Endothelial cell (in vitro differentiated cells): Measurements from ENCODE around the gene RAB3IL1. TPM values are rescaled to one million over a fixed set of nuclear protein-coding genes. Genes with fewer than 3 reads are reported as not detected.

Experiments used
- DNase-seq: peaks from one replicate; pipeline ENCODE4 v3.0.0; 2021; ENCODE audit warnings: low spot score
- H3K27ac Mint-ChIP-seq: one replicate; pipeline ENCODE4 v1.8.0; 2021; ENCODE audit warnings: mixed read lengths, inconsistent platforms; ENCODE audit not compliant: unreplicated experiment
- H3K27me3 Mint-ChIP-seq: one replicate; pipeline ENCODE4 v1.8.0; 2021; ENCODE audit warnings: mild to moderate bottlenecking, moderate library complexity, mixed read lengths, inconsistent platforms; ENCODE audit not compliant: unreplicated experiment
- H3K36me3 Mint-ChIP-seq: one replicate; pipeline ENCODE4 v1.8.0; 2021; ENCODE audit warnings: mild to moderate bottlenecking, low read depth, mixed read lengths, inconsistent platforms; ENCODE audit not compliant: unreplicated experiment
- H3K4me1 Mint-ChIP-seq: one replicate; pipeline ENCODE4 v1.8.0; 2021; ENCODE audit warnings: mild to moderate bottlenecking, mixed read lengths, inconsistent platforms; ENCODE audit not compliant: unreplicated experiment
- H3K4me3 Mint-ChIP-seq: one replicate; pipeline ENCODE4 v1.8.0; 2021; ENCODE audit warnings: mild to moderate bottlenecking, mixed read lengths, inconsistent platforms; ENCODE audit not compliant: unreplicated experiment
- H3K9me3 Mint-ChIP-seq: one replicate; pipeline ENCODE4 v1.8.0; 2021; ENCODE audit warnings: mixed read lengths, inconsistent platforms; ENCODE audit not compliant: unreplicated experiment
- CTCF ChIP-seq: fragments of 200-600 bp; sonication (generic); IDR thresholded peaks from one replicate; pipeline ENCODE4 v1.5.0; 2021; ENCODE audit warnings: antibody characterized with exemption; ENCODE audit not compliant: unreplicated experiment
- total RNA-seq: library from RNA; stranded (reverse); fragmentation: NEBNext Ultra II Directional; extraction: Animal tissue kit (Norgen Biotek cat#: 25700); gene quantifications from one replicate; pipeline ENCODE4 v1.2.1, GENCODE V29; 2021; ENCODE audit not compliant: unreplicated experiment

RAB3IL1 gene
- total RNA-seq, 1 donor from 2014 or later = 8.9 TPM

GRCh38 chr11:61914471-61915171, 2.7 kb downstream of the RAB3IL1 start:
- no peaks in the 10 kb centered on the region for H3K36me3 Mint-ChIP-seq
- peaks cover 13% of the 10 kb centered on the region for H3K27me3 Mint-ChIP-seq
- DNase-seq = no peak
- H3K4me1 Mint-ChIP-seq = peaks cover 33% of the 10 kb centered on the region
- no peak overlapping the region for H3K27ac Mint-ChIP-seq
- H3K4me3 Mint-ChIP-seq = no peak overlapping the region
- no peaks in the 10 kb centered on the region for H3K9me3 Mint-ChIP-seq
- TF ChIP-seq CTCF = no peak

- Mint-ChIP-seq H3K36me3 (no peaks in the 10 kb centered on the region), H3K9me3 (no peaks in the 10 kb centered on the region), H3K27me3 (peaks cover 13% of the 10 kb centered on the region), H3K4me3 (no peak overlapping the region), H3K27ac (no peak overlapping the region), H3K4me1 (peaks cover 33% of the 10 kb centered on the region)
- no peak for DNase-seq
- no peak for TF ChIP-seq CTCF
Observed at GRCh38 chr11:61913699-61914395, 3.5 kb downstream of the RAB3IL1 start.

GRCh38 chr11:61912991-61913698, 4.2 kb downstream of the RAB3IL1 start:
- Mint-ChIP-seq H3K27ac (peak overlapping the region; percentile 3), H3K36me3 (no peaks in the 10 kb centered on the region), H3K4me1 (peaks cover 36% of the 10 kb centered on the region), H3K27me3 (peaks cover 15% of the 10 kb centered on the region), H3K9me3 (no peaks in the 10 kb centered on the region), H3K4me3 (no peak overlapping the region)
- DNase-seq = peak; percentile 2
- no peak for TF ChIP-seq CTCF

- DNase-seq = no peak
- Mint-ChIP-seq H3K4me3 (no peak overlapping the region), H3K27me3 (peaks cover 14% of the 10 kb centered on the region), H3K9me3 (no peaks in the 10 kb centered on the region), H3K27ac (no peak overlapping the region), H3K36me3 (no peaks in the 10 kb centered on the region), H3K4me1 (peaks cover 30% of the 10 kb centered on the region)
- no peak for TF ChIP-seq CTCF
Observed at GRCh38 chr11:61912530-61912898, 4.9 kb downstream of the RAB3IL1 start.
